ENCODE results near the gene NR0B2.
"Not testable (repeated sequence)": the region's sequence is repeated elsewhere in the genome, so short reads cannot be mapped to it uniquely, and the experiment has no call there.

NR0B2 gene

DNA sequence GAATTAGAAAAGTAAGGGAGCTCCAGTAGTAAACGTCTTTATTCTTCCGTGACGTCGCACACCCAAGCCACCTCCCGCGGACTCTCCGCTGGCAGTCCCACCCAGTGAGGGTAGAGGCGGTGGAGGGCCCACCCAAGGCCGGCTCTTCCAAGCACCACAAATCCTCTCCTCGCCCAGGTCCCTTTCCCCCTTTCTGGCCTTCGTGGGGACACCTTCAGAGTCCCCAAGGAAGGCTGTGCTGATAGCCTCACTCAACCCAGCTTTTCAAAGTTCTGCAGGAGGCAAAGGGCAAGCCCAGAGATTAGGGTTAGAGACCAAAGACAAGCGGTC is 23.3 kb downstream of the NR0B2 start:
- Histone ChIP-seq H3K36me3 (ENCODE audit: control insufficient read depth, insufficient read depth, low read length) (peaks cover 16% of the 10 kb centered on the region), H3K4me3 (ENCODE audit: low read length) (peak overlapping the region; percentile 68; the same call in 1 of the 2 replicates), H3K9me3 (ENCODE audit: control insufficient read depth, insufficient read depth, low read length) (no peaks in the 10 kb centered on the region), H3K4me1 (ENCODE audit: control insufficient read depth, insufficient read depth, low read length) (no peaks in the 10 kb centered on the region), H3K27ac (ENCODE audit: low read length) (no peak overlapping the region), H3K27me3 (ENCODE audit: control insufficient read depth, insufficient read depth, low read length) (no peaks in the 10 kb centered on the region)
- WGBS (ENCODE audit: insufficient coverage, insufficient read length), result no CpG with 5 or more reads among the region's 12 CpGs
- no peak for DNase-seq (ENCODE audit: low read depth, low spot score)

DNA sequence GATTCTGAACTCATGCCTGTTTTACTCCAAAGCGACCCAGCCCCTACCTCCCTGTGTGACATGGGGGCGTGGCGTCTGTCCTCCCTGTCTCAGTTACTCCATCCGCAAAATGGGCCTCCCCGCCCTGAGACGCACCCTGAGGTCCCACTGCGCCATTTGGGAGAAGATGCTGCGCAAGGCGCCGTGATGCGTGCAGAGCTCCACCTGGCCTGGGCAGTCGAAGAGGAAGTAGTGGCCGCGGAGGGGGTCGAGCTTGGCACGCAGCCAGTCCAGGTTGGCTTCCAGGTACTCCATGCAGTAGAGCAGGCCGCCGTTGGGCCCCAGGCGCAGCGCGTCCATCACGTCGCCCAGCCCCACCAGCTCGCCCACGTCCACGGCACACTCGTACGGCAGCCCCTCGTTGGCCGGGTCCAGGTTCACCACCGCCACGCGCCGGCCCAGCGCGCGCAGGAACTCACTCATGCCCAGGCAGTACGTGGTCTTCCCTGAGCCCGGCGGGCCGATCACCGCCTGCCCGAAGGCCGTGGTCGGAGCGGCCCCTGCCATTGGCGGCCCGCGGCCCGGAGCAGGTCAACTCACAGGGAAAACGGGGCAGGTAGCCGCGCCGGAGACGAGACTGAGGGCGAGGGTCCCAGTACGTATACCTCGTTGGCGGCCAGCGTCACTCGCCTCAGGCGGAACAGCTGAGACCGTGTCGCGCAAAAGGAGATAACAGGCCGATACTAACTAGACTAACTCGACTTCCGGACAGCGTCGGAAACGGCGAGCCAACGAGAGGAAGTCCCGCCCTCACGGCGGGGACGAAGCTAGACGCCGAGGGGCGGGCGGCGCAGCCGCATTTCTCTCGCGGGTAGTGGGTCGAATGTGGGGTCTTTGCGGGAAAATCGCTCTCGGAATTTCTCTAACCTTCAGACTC is 24.0 kb downstream of the NR0B2 start, which contains the start of gene GPN2:
Gene GPN2, minus strand, starts transcription at position 733 of the 916 bp plus-strand sequence. Its CDS starts 187 bp downstream, at position 546.
- H3K4me1 ChIP-seq (ENCODE audit: control insufficient read depth, insufficient read depth, low read length), result no peaks in the 10 kb centered on the region
- no peak within 1 kb of the TSS for H3K27ac ChIP-seq (ENCODE audit: low read length)
- H3K36me3 ChIP-seq (ENCODE audit: control insufficient read depth, insufficient read depth, low read length), result peaks cover 15% of the 10 kb centered on the region
- DNase-seq (ENCODE audit: low read depth, low spot score), result peak; percentile 37
- H3K4me3 ChIP-seq (ENCODE audit: low read length), result peak within 1 kb of the TSS; percentile 68
- H3K9me3 ChIP-seq (ENCODE audit: control insufficient read depth, insufficient read depth, low read length), result no peaks in the 10 kb centered on the region
- no peaks in the 10 kb centered on the region for H3K27me3 ChIP-seq (ENCODE audit: control insufficient read depth, insufficient read depth, low read length)
- WGBS (ENCODE audit: insufficient coverage, insufficient read length), result no CpG with 5 or more reads among the region's 89 CpGs

DNA sequence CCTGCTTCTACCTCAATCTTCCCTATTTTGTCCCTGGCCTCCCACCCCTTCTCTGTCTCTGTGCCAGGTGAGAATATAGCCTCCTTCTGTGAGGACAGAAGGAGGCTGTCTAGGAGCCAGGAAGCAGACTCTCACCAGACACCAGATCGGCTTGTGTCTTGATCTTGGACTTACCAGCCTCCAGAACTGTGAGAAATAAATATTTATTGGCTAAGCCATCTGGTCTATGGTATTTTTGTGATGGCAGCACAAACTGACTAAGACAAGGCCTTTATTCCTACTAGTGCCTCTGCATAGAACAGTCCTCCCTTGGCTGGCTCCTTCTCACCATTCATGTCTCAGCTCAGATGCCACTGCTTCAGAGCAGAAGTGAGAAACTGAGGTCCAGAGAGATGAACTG is 25.5 kb downstream of the NR0B2 start:
- WGBS (ENCODE audit: insufficient coverage, insufficient read length), result no CpG with 5 or more reads among the region's 1 CpG

DNA sequence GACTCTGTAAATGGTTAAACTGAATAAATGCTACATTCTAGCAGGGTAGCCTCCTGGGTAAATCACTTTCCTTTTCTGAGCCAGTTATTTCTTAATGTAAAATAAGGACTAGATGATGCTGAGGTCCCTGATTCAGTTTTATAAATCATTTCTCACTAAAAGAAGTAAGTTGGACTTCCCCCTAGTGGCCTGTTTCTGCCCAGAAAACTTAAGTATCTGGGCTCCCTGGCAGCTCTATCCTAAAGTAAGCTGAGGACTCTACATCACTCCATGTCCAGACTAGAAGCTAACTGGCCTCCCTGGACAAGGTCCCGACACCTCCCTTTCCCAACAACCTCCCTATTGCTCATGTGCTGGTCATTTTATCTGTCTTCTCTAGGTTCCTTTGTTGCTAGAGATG is 26.6 kb downstream of the NR0B2 start:
- no peak overlapping the region for H3K27ac ChIP-seq (ENCODE audit: low read length)
- no peaks in the 10 kb centered on the region for H3K27me3 ChIP-seq (ENCODE audit: control insufficient read depth, insufficient read depth, low read length)
- no peak overlapping the region for H3K4me3 ChIP-seq (ENCODE audit: low read length)
- H3K4me1 ChIP-seq (ENCODE audit: control insufficient read depth, insufficient read depth, low read length), result no peaks in the 10 kb centered on the region
- H3K36me3 ChIP-seq (ENCODE audit: control insufficient read depth, insufficient read depth, low read length), result peaks cover 15% of the 10 kb centered on the region; the same call in 1 of the 2 replicates
- no CpG with 5 or more reads among the region's 1 CpG for WGBS (ENCODE audit: insufficient coverage, insufficient read length)
- DNase-seq (ENCODE audit: low read depth, low spot score), result no peak
- no peaks in the 10 kb centered on the region for H3K9me3 ChIP-seq (ENCODE audit: control insufficient read depth, insufficient read depth, low read length)

More for the DNA sequence above, 25.5 kb downstream of the NR0B2 start:
- no peaks in the 10 kb centered on the region for H3K4me1 ChIP-seq (ENCODE audit: control insufficient read depth, insufficient read depth, low read length)
- no peaks in the 10 kb centered on the region for H3K27me3 ChIP-seq (ENCODE audit: control insufficient read depth, insufficient read depth, low read length)
- H3K36me3 ChIP-seq (ENCODE audit: control insufficient read depth, insufficient read depth, low read length), result peaks cover 15% of the 10 kb centered on the region; the same call in 1 of the 2 replicates
- H3K9me3 ChIP-seq (ENCODE audit: control insufficient read depth, insufficient read depth, low read length), result no peaks in the 10 kb centered on the region
- H3K4me3 ChIP-seq (ENCODE audit: low read length), result no peak overlapping the region
- no peak for DNase-seq (ENCODE audit: low read depth, low spot score)
- no peak overlapping the region for H3K27ac ChIP-seq (ENCODE audit: low read length)

DNA sequence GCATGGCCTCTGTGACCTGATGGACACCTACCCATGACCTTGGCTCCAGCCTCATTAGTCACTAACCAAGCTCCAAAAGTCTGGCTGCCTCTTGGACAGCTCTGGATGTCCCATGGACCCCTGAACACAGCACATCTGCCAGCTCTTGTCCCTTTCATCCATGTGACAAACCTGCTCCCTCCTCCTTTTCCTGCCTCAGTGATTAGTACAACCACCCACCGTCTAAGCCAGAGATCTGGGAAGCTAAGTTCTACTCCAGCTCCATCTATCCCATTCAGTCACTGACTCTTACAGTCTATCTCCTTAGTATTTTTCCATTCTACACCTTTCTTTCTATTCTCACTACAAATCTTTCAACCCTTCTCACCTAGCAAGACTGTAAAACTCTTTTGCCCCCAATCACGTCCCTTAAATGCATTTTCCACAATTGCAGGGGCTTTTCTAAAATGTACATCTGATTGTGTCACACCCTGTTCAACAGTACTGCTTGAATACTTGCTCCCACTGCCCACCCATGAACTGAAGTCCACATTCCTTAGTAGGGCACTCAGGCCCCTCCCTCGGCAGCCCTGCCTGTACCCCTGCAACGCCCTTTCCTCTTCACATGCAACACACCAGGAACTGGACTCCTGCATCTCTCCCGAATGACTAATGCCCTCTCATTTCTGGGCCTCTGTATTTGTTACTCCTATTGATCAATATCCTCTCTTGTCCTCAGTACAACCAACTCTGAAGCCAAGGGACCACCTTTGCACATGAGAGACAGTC is 30.9 kb downstream of the NR0B2 start:
- Histone ChIP-seq H3K27ac (ENCODE audit: low read length) (no peak overlapping the region), H3K9me3 (ENCODE audit: control insufficient read depth, insufficient read depth, low read length) (no peaks in the 10 kb centered on the region), H3K4me1 (ENCODE audit: control insufficient read depth, insufficient read depth, low read length) (no peaks in the 10 kb centered on the region), H3K4me3 (ENCODE audit: low read length) (no peak overlapping the region), H3K36me3 (ENCODE audit: control insufficient read depth, insufficient read depth, low read length) (peaks cover 21% of the 10 kb centered on the region; the same call in 1 of the 2 replicates), H3K27me3 (ENCODE audit: control insufficient read depth, insufficient read depth, low read length) (no peaks in the 10 kb centered on the region; the same call in 1 of the 2 replicates)
- 100% methylated on average over 1 of the region's 5 CpGs for WGBS (ENCODE audit: insufficient coverage, insufficient read length)
- no peak for DNase-seq (ENCODE audit: low read depth, low spot score)

DNA sequence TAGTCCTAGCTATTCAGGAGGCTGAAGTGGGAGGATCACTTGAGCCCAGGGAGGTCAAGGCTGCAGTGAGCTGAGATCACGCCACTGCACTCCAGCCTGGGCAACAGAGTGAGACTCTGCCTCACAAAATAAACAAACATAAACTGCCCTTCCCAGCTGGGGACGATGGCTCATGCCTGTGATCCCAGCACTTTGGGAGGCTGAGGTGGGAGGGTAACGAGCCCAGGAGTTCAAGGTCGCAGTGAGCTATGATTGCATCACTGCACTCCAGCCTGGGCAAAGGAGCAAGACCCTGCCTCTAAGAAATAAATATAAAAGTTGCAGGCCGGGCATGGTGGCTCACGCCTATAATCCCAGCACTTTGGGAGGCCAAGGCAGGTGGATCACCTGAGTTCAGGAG is 32.2 kb downstream of the NR0B2 start:
- H3K4me1 ChIP-seq (ENCODE audit: control insufficient read depth, insufficient read depth, low read length); H3K9me3 ChIP-seq (ENCODE audit: control insufficient read depth, insufficient read depth, low read length); H3K4me3 ChIP-seq (ENCODE audit: low read length); DNase-seq (ENCODE audit: low read depth, low spot score); H3K27me3 ChIP-seq (ENCODE audit: control insufficient read depth, insufficient read depth, low read length); H3K27ac ChIP-seq (ENCODE audit: low read length): not testable (repeated sequence)
- H3K36me3 ChIP-seq (ENCODE audit: control insufficient read depth, insufficient read depth, low read length), result peaks cover 21% of the 10 kb centered on the region; the same call in 1 of the 2 replicates
- no CpG with 5 or more reads among the region's 6 CpGs for WGBS (ENCODE audit: insufficient coverage, insufficient read length)

DNA sequence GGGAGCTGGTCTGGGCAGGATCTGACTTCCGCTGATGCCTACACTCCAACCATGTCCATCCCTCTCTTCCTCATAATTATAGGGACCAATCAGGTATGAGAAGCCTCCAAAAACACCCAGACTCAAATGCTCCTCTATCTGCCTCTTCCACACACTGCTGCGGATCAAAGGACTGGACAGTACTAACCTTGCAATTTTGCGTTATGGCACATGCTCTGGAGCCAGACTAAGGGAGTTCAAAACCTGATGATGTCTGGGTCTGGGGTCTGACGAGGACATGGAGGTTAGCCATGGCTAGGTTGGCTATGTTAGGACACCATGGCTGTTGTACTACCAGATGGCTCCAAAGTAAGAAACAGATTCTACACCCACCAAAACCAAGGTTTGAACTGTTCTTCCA is 34.0 kb downstream of the NR0B2 start:
- no peak for DNase-seq (ENCODE audit: low read depth, low spot score)
- Histone ChIP-seq H3K9me3 (ENCODE audit: control insufficient read depth, insufficient read depth, low read length) (no peaks in the 10 kb centered on the region), H3K4me3 (ENCODE audit: low read length) (no peak overlapping the region), H3K27ac (ENCODE audit: low read length) (no peak overlapping the region), H3K27me3 (ENCODE audit: control insufficient read depth, insufficient read depth, low read length) (no peaks in the 10 kb centered on the region; the same call in 1 of the 2 replicates), H3K36me3 (ENCODE audit: control insufficient read depth, insufficient read depth, low read length) (peaks cover 17% of the 10 kb centered on the region; the same call in 1 of the 2 replicates), H3K4me1 (ENCODE audit: control insufficient read depth, insufficient read depth, low read length) (no peaks in the 10 kb centered on the region)
- WGBS (ENCODE audit: insufficient coverage, insufficient read length), result no CpG with 5 or more reads among the region's 4 CpGs

DNA sequence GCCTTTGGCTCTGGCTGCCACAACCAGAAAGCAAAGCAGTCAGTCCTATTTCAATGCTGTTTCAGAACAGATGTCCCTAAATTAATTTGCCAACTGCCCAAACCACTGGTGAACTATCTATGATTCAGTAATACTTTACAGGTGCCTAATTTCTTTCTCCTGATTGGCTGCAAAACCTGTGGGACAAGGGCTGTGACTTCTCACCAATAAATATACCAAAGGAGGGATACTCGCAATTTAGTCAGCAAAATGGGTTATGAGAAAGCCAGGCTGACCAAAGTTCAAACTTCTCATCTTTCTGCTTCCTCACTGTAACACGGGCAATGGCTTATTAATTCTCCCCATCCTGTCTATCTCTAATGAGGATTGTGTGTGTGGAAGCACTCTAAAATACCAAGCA is 36.4 kb downstream of the NR0B2 start:
- Histone ChIP-seq H3K27me3 (ENCODE audit: control insufficient read depth, insufficient read depth, low read length) (no peaks in the 10 kb centered on the region; the same call in 1 of the 2 replicates), H3K9me3 (ENCODE audit: control insufficient read depth, insufficient read depth, low read length) (no peaks in the 10 kb centered on the region), H3K4me1 (ENCODE audit: control insufficient read depth, insufficient read depth, low read length) (no peaks in the 10 kb centered on the region), H3K36me3 (ENCODE audit: control insufficient read depth, insufficient read depth, low read length) (peaks cover 5% of the 10 kb centered on the region; the same call in 1 of the 2 replicates), H3K4me3 (ENCODE audit: low read length) (no peak overlapping the region), H3K27ac (ENCODE audit: low read length) (no peak overlapping the region)
- no CpG with 5 or more reads among the region's 2 CpGs for WGBS (ENCODE audit: insufficient coverage, insufficient read length)
- DNase-seq (ENCODE audit: low read depth, low spot score), result no peak

DNA sequence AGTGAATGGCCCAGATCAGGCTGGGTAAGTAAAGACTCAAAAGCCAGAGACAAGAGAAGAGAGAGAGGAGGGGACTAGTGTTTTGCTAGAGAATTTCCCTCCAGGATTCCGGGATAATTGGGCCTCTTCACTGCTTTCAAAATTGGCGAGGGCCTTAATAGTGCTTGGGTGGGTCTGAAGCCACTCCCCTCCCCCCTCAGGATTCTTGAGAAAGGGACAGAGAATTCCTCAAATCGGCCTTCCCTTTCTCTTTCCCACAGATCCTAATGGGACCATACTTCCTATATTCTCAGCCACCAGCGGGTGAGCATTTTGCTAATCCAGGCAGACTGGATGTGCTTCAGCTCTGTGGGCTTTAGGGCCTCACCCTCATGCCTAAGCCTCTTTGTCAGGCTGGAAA is 38.9 kb downstream of the NR0B2 start:
- Histone ChIP-seq H3K4me1 (ENCODE audit: control insufficient read depth, insufficient read depth, low read length) (no peaks in the 10 kb centered on the region; the same call in 1 of the 2 replicates), H3K4me3 (ENCODE audit: low read length) (no peak overlapping the region), H3K27me3 (ENCODE audit: control insufficient read depth, insufficient read depth, low read length) (no peaks in the 10 kb centered on the region; the same call in 1 of the 2 replicates), H3K36me3 (ENCODE audit: control insufficient read depth, insufficient read depth, low read length) (peaks cover 4% of the 10 kb centered on the region; the same call in 1 of the 2 replicates), H3K9me3 (ENCODE audit: control insufficient read depth, insufficient read depth, low read length) (no peaks in the 10 kb centered on the region), H3K27ac (ENCODE audit: low read length) (no peak overlapping the region)
- no CpG with 5 or more reads among the region's 4 CpGs for WGBS (ENCODE audit: insufficient coverage, insufficient read length)
- DNase-seq (ENCODE audit: low read depth, low spot score), result no peak

DNA sequence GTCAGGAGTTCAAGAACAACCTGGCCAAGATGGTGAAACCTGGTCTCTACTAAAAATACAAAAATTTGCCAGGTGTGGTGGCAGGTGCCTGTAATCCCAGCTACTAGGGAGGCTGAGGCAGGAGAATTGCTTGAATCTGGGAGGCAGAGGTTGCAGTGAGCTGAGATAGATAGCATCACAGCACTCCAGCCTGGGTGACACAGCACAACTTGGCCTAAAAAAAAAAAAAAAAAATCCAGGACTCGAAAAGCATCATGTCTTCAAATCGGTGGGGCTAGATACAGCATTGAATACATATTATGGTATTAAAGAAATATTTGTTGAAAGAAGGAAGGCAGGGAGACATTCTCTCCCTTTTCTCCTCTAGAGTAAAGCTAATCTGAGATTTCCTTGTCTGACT is 40.7 kb downstream of the NR0B2 start:
- DNase-seq (ENCODE audit: low read depth, low spot score); H3K27me3 ChIP-seq (ENCODE audit: control insufficient read depth, insufficient read depth, low read length); H3K4me1 ChIP-seq (ENCODE audit: control insufficient read depth, insufficient read depth, low read length); H3K9me3 ChIP-seq (ENCODE audit: control insufficient read depth, insufficient read depth, low read length); H3K4me3 ChIP-seq (ENCODE audit: low read length); H3K36me3 ChIP-seq (ENCODE audit: control insufficient read depth, insufficient read depth, low read length); H3K27ac ChIP-seq (ENCODE audit: low read length): not testable (repeated sequence)
- no CpG with 5 or more reads among the region's 2 CpGs for WGBS (ENCODE audit: insufficient coverage, insufficient read length)
